Skeletal muscle satellite cell (primary cell): ENCODE measurements around the gene LMNA.
"Not testable (repeated sequence)": the region's sequence is repeated elsewhere in the genome, so short reads cannot be mapped to it uniquely, and the experiment has no call there.

Experiments
- H3K27me3 ChIP-seq: 2 replicates; pipeline ENCODE4 v1.7.0; 2013; ENCODE audit warnings: low read length; ENCODE audit not compliant: control insufficient read depth, insufficient read depth
- H3K36me3 ChIP-seq: 2 replicates; pipeline ENCODE4 v1.7.0; 2013; ENCODE audit warnings: mild to moderate bottlenecking, control low read depth, low read length; ENCODE audit not compliant: insufficient read depth
- H3K4me1 ChIP-seq: 2 replicates; pipeline ENCODE4 v1.7.0; 2013; ENCODE audit warnings: low read length; ENCODE audit not compliant: control insufficient read depth, insufficient read depth
- H3K4me2 ChIP-seq: 2 replicates; pipeline ENCODE4 v1.7.0; 2013; ENCODE audit warnings: mild to moderate bottlenecking, low read length
- H3K4me3 ChIP-seq: 2 replicates; pipeline ENCODE4 v1.7.0; 2013; ENCODE audit warnings: low read length
- H3K9ac ChIP-seq: 2 replicates; pipeline ENCODE4 v1.7.0; 2013; ENCODE audit warnings: mild to moderate bottlenecking, low read depth, low read length, moderate library complexity
- H3K9me3 ChIP-seq: replicated peaks from 2 replicates; pipeline ENCODE4 v1.7.0; 2013; ENCODE audit warnings: mild to moderate bottlenecking, control low read depth, low read length

The LMNA gene

DNA sequence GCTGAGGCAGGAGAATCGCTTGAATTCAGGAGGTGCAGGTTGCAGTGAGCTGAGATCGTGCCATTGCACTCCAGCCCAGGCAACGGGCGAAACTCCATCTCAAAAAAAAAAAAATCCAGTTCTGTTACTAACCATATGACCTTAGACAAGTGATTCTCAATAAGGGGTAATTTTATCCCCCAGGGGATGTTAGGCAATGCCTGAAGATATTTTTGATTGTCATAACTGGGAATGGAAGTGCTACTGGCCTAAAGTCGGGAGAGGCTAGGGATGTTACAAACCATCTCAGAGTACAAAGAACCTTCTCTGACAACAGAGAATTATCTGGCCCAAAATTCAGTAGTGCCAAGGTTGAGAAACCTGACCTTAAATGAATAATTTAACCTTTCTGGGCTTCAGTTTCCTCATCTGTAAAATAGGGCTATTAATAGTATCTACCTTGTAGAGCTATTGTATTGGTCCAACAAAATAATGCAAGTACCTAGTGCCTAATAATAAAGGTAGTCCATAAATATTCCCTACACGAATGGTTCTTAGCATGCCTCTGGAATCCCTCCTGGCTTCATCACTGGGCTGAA lies 5.8 kb upstream of the LMNA start:
- Histone ChIP-seq H3K4me1 (peaks cover 55% of the 10 kb centered on the region), H3K4me3 (no peak overlapping the region), H3K36me3 (no peaks in the 10 kb centered on the region), H3K27me3 (no peaks in the 10 kb centered on the region), H3K9ac (no peak overlapping the region), H3K4me2 (no peak overlapping the region), H3K9me3 (no peaks in the 10 kb centered on the region)

- H3K4me3 ChIP-seq: no peak overlapping the region
- H3K9ac ChIP-seq: no peak overlapping the region
- no peaks in the 10 kb centered on the region for H3K9me3 ChIP-seq
- H3K4me2 ChIP-seq: no peak overlapping the region
- H3K4me1 ChIP-seq: peaks cover 45% of the 10 kb centered on the region
- peaks cover 6% of the 10 kb centered on the region for H3K36me3 ChIP-seq
- H3K27me3 ChIP-seq: no peaks in the 10 kb centered on the region
Observed at GRCh38 chr1:156110252-156110651, 4.3 kb upstream of the LMNA start.

- Histone ChIP-seq H3K4me3 (no peak overlapping the region), H3K4me1 (peaks cover 35% of the 10 kb centered on the region), H3K36me3 (peaks cover 16% of the 10 kb centered on the region), H3K9me3 (no peaks in the 10 kb centered on the region), H3K9ac (peak overlapping the region; percentile 19), H3K4me2 (no peak overlapping the region), H3K27me3 (no peaks in the 10 kb centered on the region)
Observed at GRCh38 chr1:156111355-156111962, 3.1 kb upstream of the LMNA start.

DNA sequence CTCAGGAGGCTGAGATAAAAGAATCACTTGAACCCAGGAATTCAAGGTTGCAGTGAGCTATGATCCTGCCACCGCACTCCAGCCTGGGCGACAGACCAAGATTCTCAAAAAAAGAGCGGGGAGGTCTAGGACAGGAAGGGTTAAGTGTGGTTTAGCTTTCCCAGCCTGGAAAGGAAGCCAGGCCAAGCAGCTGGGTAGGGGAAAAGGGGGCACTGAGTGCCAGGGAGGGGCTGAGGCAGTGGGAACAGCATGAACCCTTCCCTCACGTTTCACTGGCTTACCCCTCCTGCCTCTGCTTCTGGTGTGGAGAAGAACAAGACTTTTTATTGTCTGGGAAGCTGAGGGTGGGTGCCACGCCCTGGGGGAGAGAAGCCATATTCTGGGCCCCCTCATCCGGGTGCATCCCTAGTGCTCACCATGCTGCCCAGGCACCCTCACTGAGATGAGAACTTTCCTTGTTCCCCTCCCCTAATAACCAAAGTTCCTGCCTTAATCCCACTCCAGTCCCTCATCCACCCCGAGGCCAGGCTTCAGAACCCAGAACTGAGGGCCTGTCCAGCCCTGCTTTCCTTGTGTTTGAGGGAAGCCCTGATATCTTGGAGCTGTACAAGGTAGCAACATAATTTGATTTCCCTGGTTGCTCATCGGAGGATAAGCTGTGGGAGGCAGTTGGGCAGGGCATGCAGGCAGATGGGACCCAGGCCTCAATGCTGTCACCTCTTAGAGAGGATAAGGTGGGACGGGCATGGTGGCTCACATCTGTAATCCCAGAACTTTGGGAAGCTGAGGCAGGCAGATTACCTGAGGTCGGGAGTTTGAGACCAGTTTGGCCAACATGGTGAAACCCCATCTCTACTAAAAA lies 2.0 kb upstream of the LMNA start:
- Histone ChIP-seq H3K4me2 (peak overlapping the region; percentile 31), H3K27me3 (no peaks in the 10 kb centered on the region), H3K4me1 (peaks cover 28% of the 10 kb centered on the region), H3K9me3 (no peaks in the 10 kb centered on the region), H3K4me3 (no peak overlapping the region), H3K36me3 (peaks cover 18% of the 10 kb centered on the region), H3K9ac (peak overlapping the region; percentile 19)

GRCh38 chr1:156113282-156113950 lies 1.1 kb upstream of the LMNA start:
- H3K27me3 ChIP-seq: no peaks in the 10 kb centered on the region
- H3K4me3 ChIP-seq: peak overlapping the region; percentile 73
- H3K4me2 ChIP-seq: peak overlapping the region; percentile 90
- H3K9ac ChIP-seq: peak overlapping the region; percentile 100
- H3K36me3 ChIP-seq: peaks cover 22% of the 10 kb centered on the region
- no peaks in the 10 kb centered on the region for H3K9me3 ChIP-seq
- peaks cover 36% of the 10 kb centered on the region for H3K4me1 ChIP-seq

GRCh38 chr1:156114919-156115513 lies 505 bp downstream of the LMNA start:
- H3K36me3 ChIP-seq: peaks cover 26% of the 10 kb centered on the region
- H3K9ac ChIP-seq: peak overlapping the region; percentile 100
- peak overlapping the region; percentile 99 for H3K4me3 ChIP-seq
- H3K4me1 ChIP-seq: peaks cover 49% of the 10 kb centered on the region
- H3K9me3 ChIP-seq: no peaks in the 10 kb centered on the region
- H3K27me3 ChIP-seq: no peaks in the 10 kb centered on the region
- H3K4me2 ChIP-seq: peak overlapping the region; percentile 94

DNA sequence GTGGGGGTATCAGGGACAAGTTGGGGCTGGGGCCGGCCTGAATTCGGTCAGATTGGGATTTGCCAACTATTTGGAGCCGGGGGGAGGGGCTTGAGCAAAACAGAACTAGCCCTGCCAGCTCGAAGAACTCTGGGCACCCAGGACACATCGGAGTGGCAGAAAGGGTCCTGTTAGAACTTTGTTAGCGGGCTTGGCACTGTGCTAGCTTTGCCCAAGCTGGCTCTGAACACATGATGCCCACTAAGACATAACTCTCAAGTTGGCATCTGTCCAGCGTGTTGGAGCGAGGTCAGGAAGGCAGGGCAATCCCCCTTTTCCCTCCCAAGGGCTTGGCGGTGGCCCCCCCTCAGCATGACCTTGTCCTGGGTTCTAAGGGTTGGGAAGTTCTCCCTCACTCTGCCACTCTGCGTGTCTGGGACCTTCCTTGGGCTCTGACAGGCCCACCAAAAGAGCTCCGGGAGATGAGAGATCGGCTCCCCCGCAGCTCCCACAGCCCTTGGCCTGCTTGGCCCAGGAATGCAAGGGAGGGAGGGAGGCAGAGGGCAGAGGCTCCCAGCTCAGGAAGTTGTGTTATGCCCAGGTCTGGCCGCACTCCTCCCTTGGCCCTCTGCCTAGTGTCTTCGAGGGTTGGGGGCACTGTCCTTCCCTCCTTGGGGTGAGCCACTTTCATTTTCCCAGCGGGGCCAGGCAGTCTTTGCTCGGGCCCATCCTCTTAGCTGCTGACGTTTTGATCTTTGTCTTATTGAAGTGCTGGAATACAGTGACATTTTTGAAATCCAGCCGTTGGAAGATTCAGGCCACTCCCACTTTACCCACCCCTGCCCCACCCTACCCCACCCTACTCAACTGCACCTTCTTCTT lies 1.2 kb downstream of the LMNA start:
- peak overlapping the region; percentile 94 for H3K4me2 ChIP-seq
- H3K9me3 ChIP-seq: no peaks in the 10 kb centered on the region
- H3K27me3 ChIP-seq: no peaks in the 10 kb centered on the region
- peak overlapping the region; percentile 99 for H3K4me3 ChIP-seq
- peaks cover 33% of the 10 kb centered on the region for H3K36me3 ChIP-seq
- H3K9ac ChIP-seq: peak overlapping the region; percentile 100
- H3K4me1 ChIP-seq: peaks cover 57% of the 10 kb centered on the region

GRCh38 chr1:156116731-156117130 lies 2.2 kb downstream of the LMNA start:
- Histone ChIP-seq H3K36me3 (peaks cover 39% of the 10 kb centered on the region), H3K4me1 (peaks cover 63% of the 10 kb centered on the region), H3K4me3 (peak overlapping the region; percentile 99), H3K4me2 (peak overlapping the region; percentile 94), H3K9ac (peak overlapping the region; percentile 100)
- not testable (repeated sequence) for H3K27me3 ChIP-seq, H3K9me3 ChIP-seq

- Histone ChIP-seq H3K36me3 (peaks cover 40% of the 10 kb centered on the region), H3K4me3 (peak overlapping the region; percentile 99), H3K4me2 (peak overlapping the region; percentile 94), H3K9ac (peak overlapping the region; percentile 100), H3K4me1 (peaks cover 63% of the 10 kb centered on the region), H3K9me3 (no peaks in the 10 kb centered on the region), H3K27me3 (no peaks in the 10 kb centered on the region)
Observed at GRCh38 chr1:156117414-156118176, 3.1 kb downstream of the LMNA start.
